Retinal pigment epithelial cell (primary cell): ENCODE data around the gene YAE1.

Experiments used
- DNase-seq: peaks from one replicate; pipeline ENCODE4 v3.0.0-alpha.2; 2010; ENCODE audit warnings: low read depth
- H3K4me3 ChIP-seq: 2 replicates; pipeline ENCODE4 v1.5.1; 2011; ENCODE audit warnings: mild to moderate bottlenecking, low read length, control low read depth, moderate library complexity
- TF ChIP-seq, protein P1 (sequence below): conservative IDR thresholded peaks from 2 replicates; pipeline ENCODE4 v1.5.1; 2011; ENCODE audit warnings: low read depth, low read length, control low read depth, inconsistent platforms

The YAE1 gene

GRCh38 chr7:39528849-39529248 is 37.4 kb upstream of the YAE1 start:
- TF ChIP-seq, protein P1, sequence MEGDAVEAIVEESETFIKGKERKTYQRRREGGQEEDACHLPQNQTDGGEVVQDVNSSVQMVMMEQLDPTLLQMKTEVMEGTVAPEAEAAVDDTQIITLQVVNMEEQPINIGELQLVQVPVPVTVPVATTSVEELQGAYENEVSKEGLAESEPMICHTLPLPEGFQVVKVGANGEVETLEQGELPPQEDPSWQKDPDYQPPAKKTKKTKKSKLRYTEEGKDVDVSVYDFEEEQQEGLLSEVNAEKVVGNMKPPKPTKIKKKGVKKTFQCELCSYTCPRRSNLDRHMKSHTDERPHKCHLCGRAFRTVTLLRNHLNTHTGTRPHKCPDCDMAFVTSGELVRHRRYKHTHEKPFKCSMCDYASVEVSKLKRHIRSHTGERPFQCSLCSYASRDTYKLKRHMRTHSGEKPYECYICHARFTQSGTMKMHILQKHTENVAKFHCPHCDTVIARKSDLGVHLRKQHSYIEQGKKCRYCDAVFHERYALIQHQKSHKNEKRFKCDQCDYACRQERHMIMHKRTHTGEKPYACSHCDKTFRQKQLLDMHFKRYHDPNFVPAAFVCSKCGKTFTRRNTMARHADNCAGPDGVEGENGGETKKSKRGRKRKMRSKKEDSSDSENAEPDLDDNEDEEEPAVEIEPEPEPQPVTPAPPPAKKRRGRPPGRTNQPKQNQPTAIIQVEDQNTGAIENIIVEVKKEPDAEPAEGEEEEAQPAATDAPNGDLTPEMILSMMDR = no peak
- no peak for DNase-seq
- H3K4me3 ChIP-seq = no peak overlapping the region

DNA sequence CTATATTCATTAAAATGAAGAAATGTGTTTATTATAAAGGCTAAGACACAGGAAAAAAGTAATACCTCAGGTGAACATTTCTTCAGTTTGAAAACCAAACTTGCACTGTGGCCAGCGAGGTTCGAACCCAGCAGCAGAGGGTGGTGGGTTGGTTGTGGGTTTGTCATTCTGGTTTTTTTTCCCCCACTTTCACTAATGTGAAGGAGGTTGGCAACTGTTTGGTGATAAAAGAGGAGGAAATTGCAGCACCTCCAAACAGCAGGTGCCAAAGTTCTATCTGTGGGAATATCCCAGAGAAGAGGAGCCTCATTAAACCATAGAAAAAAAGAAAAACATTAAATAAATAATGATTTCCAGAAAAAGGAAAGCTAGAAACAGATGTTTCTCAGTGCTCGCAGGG is 36.6 kb upstream of the YAE1 start:
- no peak for DNase-seq
- no peak overlapping the region for H3K4me3 ChIP-seq
- TF ChIP-seq, protein P1 = no peak

DNA sequence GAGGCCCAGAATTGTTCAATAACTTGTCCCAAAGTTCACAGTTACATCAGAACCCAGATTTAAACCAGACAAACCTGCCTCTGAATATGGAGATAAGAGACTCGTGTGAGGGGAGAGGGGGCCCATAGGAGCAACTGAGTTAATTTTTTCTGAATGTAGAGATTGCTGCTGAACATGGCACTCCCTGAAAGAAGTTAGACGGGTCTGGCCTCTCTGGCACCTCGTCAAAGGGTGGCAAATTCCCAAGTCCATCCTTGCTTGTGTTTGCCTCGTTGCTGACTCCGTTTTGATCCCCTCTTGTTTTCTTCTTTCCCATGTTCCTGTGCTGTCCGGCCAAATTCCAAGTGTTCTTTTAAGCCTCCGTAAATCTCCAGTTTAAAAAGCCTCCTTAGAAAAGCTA is 35.2 kb upstream of the YAE1 start:
- no peak for DNase-seq
- H3K4me3 ChIP-seq = no peak overlapping the region
- TF ChIP-seq, protein P1 = no peak

- TF ChIP-seq, protein P1 = no peak
- no peak for DNase-seq
- no peak overlapping the region for H3K4me3 ChIP-seq
Observed at GRCh38 chr7:39531818-39532217, 34.4 kb upstream of the YAE1 start.

- TF ChIP-seq, protein P1 = no peak
- no peak for DNase-seq
- H3K4me3 ChIP-seq = no peak overlapping the region
Observed at GRCh38 chr7:39532832-39533231, 33.4 kb upstream of the YAE1 start.

DNA sequence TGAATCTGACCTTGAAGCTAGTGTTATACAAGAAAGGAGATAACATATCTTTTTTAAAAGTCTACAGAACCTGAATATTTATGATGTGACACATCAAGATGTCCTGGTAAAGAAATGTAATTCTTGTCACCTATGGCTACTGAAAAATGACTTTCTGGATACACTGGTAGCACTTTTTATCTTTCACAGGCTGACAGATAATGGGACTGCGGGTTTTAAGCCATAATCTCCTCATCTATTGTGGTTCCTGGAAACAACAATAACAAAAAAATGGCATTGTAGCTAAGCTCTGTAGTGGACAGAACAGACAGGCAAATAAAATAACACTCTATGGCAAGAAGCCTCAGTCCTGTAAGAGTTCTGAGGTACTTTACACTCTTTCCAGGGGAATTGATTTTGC is 31.6 kb upstream of the YAE1 start:
- no peak for DNase-seq
- H3K4me3 ChIP-seq = no peak overlapping the region
- TF ChIP-seq, protein P1 = no peak

DNA sequence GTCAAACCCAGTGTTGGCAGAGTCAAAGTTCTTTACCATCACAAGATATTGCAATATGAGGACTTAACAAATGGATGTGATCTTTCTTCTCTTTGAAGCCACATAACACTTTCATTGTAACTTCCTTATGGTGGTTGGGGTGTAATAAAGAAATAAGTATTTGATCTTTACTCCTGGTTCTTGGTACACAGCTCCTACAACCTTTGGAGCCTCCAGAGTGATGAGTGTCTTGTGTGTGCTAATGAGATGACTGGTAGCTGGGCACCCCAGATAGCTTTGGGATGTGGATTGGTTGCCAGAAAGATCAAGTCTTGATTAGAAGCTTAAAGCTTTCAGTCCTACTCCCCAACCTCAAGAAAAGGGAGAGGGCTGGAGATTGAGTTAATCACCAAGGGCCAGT is 31.1 kb upstream of the YAE1 start:
- TF ChIP-seq, protein P1 = no peak
- no peak for DNase-seq

More for the DNA sequence above, 31.1 kb upstream of the YAE1 start:
- no peak overlapping the region for H3K4me3 ChIP-seq
